Thyroid gland (tissue), 4 donors: ENCODE data around the gene BRSK2. TPM values are rescaled to one million over a fixed set of nuclear protein-coding genes. Genes with fewer than 3 reads are reported as not detected.

Experiments
- DNase-seq, 2 donors: peaks; one replicate each; pipeline ENCODE4 v3.0.0-alpha.2; 2019
- H3K27ac ChIP-seq, 3 donors: fragments of 200-600 bp; sonication (generic); 1 replicate in 2 of 3; 2 replicates in 1 of 3; pipeline ENCODE4 v1.5.1; 2016 to 2019; ENCODE audit warnings: mild to moderate bottlenecking in 1 of 3, moderate library complexity in 1 of 3
- H3K27me3 ChIP-seq: fragments of 200-600 bp; sonication (generic); one replicate; pipeline ENCODE4 v1.5.1; 2019
- H3K36me3 ChIP-seq, 2 donors: fragments of 200-600 bp; sonication (generic); one replicate each; pipeline ENCODE4 v1.5.1; 2016 to 2019
- H3K4me1 ChIP-seq, 2 donors: fragments of 200-600 bp; sonication (generic); one replicate each; pipeline ENCODE4 v1.5.1; 2017 to 2019
- H3K4me3 ChIP-seq, 3 donors: fragments of 200-600 bp; sonication (generic); replicated peaks in 1 of 3; 1 replicate in 2 of 3; 2 replicates in 1 of 3; pipeline ENCODE4 v1.5.1; 2016; ENCODE audit warnings: mild to moderate bottlenecking in 1 of 3
- H3K9me3 ChIP-seq: fragments of 200-600 bp; sonication (generic); one replicate; pipeline ENCODE4 v1.5.1; 2017
- CTCF ChIP-seq, 6 experiments: fragments of 200-600 bp in 3 of 6; fragments of 450-650 bp in 3 of 6; sonication (generic) in 3 of 6; IDR thresholded peaks; one replicate each; pipeline ENCODE4 v1.5.1; 2016 to 2019; ENCODE audit warnings: antibody characterized with exemption in 6 of 6, mild to moderate bottlenecking in 2 of 6, inconsistent platforms in 1 of 6, moderate library complexity in 1 of 6
- POLR2A ChIP-seq, 2 donors: fragments of 450-650 bp; IDR thresholded peaks; one replicate each; pipeline ENCODE4 v1.6.1; 2017; ENCODE audit warnings: antibody characterized with exemption in 2 of 2, mild to moderate bottlenecking in 2 of 2, moderate library complexity in 1 of 2
- WGBS, 2 donors: methylation state at CpG; one replicate each; pipeline ENCODE4 v1.1.5; 2017; 5-methylcytosine and 5-hydroxymethylcytosine counted together
- intact Hi-C: fragments of 100-400 bp; cut with DNase I; formaldehyde crosslinking; loops from one replicate; pipeline ENCODE4 v1.15.1; 2023
- total RNA-seq, 4 donors: library from RNA; depleted of rRNA; stranded (reverse); fragments of >200 nt; gene quantifications; one replicate each; pipeline ENCODE4 v1.2.3, GENCODE V29; 2016

The BRSK2 gene
- total RNA-seq, 4 donors from 2014 or later = 0.34 to 2.2 (median 0.81) TPM

GRCh38 chr11:1455032-1455762 lies 65.5 kb downstream of the BRSK2 start:
- no peaks in the 10 kb centered on the region for H3K9me3 ChIP-seq
- H3K27ac ChIP-seq = no peak overlapping the region
- H3K36me3 ChIP-seq = no peaks in the 10 kb centered on the region
- DNase-seq = no peak
- H3K4me3 ChIP-seq = no peak overlapping the region
- intact Hi-C loops = loop anchor here (2.0 kb wide), 1 partner anchor 60 kb away; no protein-coding TSS in a partner anchor
- H3K27me3 ChIP-seq = no peaks in the 10 kb centered on the region
- WGBS, 2 donors = 87 to 92% methylated on average over 14 to 20 of the region's 24 CpGs
- H3K4me1 ChIP-seq = peaks cover 24 to 41% of the 10 kb centered on the region in 2 donors
- TF ChIP-seq POLR2A (IDR thresholded peaks at IDR 0.05) = no peak
- no peak for TF ChIP-seq CTCF (IDR thresholded peaks at IDR 0.05)

- Histone ChIP-seq H3K4me1 (peaks cover 24 to 45% of the 10 kb centered on the region in 2 donors), H3K36me3 (no peaks in the 10 kb centered on the region), H3K27me3 (no peaks in the 10 kb centered on the region), H3K4me3 (no peak overlapping the region), H3K27ac (no peak overlapping the region), H3K9me3 (no peaks in the 10 kb centered on the region)
- DNase-seq = no peak
- TF ChIP-seq POLR2A (IDR thresholded peaks at IDR 0.05) = no peak
- TF ChIP-seq CTCF (IDR thresholded peaks at IDR 0.05) = no peak
- WGBS, 2 donors = 70 to 79% methylated on average over 5 of the region's 5 CpGs
- intact Hi-C loops = loop anchor here (2.0 kb wide), 1 partner anchor 59 kb away; no protein-coding TSS in a partner anchor
Measured at GRCh38 chr11:1455763-1456060, 66.0 kb downstream of the BRSK2 start.

- no peaks in the 10 kb centered on the region for H3K27me3 ChIP-seq
- TF ChIP-seq POLR2A (IDR thresholded peaks at IDR 0.05) (no peak), CTCF (IDR thresholded peaks at IDR 0.05) (no peak)
- H3K9me3 ChIP-seq = no peaks in the 10 kb centered on the region
- H3K4me1 ChIP-seq = peaks cover 24 to 50% of the 10 kb centered on the region in 2 donors
- no peak overlapping the region for H3K4me3 ChIP-seq
- intact Hi-C loops = no loop called here
- no peak overlapping the region for H3K27ac ChIP-seq
- WGBS, 2 donors = 76 to 94% methylated on average over 6 to 13 of the region's 22 CpGs
- H3K36me3 ChIP-seq = no peaks in the 10 kb centered on the region
- no peak for DNase-seq
Measured at GRCh38 chr11:1456176-1456575, 66.4 kb downstream of the BRSK2 start.

- no peak for DNase-seq
- no peaks in the 10 kb centered on the region for H3K36me3 ChIP-seq
- no peak overlapping the region for H3K4me3 ChIP-seq
- WGBS, 2 donors = 90 to 100% methylated on average over 4 to 9 of the region's 44 CpGs
- no peak overlapping the region for H3K27ac ChIP-seq
- no peaks in the 10 kb centered on the region for H3K9me3 ChIP-seq
- H3K4me1 ChIP-seq = peaks cover 24 to 50% of the 10 kb centered on the region in 2 donors
- intact Hi-C loops = no loop called here
- no peaks in the 10 kb centered on the region for H3K27me3 ChIP-seq
- TF ChIP-seq CTCF (IDR thresholded peaks at IDR 0.05) (no peak), POLR2A (IDR thresholded peaks at IDR 0.05) (no peak)
Measured at GRCh38 chr11:1456596-1457325, 67.0 kb downstream of the BRSK2 start.

- H3K27me3 ChIP-seq = no peaks in the 10 kb centered on the region
- H3K4me1 ChIP-seq = peaks cover 24 to 50% of the 10 kb centered on the region in 2 donors
- WGBS, 2 donors = 86% methylated on average over 7 of the region's 13 CpGs; no CpG with 5 or more reads in 1 of the 2 donors
- DNase-seq = no peak
- intact Hi-C loops = no loop called here
- H3K27ac ChIP-seq = no peak overlapping the region
- H3K36me3 ChIP-seq = no peaks in the 10 kb centered on the region
- TF ChIP-seq CTCF (IDR thresholded peaks at IDR 0.05) = no peak
- no peak for TF ChIP-seq POLR2A (IDR thresholded peaks at IDR 0.05)
- no peaks in the 10 kb centered on the region for H3K9me3 ChIP-seq
- no peak overlapping the region for H3K4me3 ChIP-seq
Measured at GRCh38 chr11:1457326-1457680, 67.6 kb downstream of the BRSK2 start.
